ENCODE results near the gene PLXNB2.

Gene PLXNB2

GRCh38 chr22:50310949-50311444, 3.6 kb upstream of the PLXNB2 start:
- no peak for DNase-seq (ENCODE audit: low read depth in 2 of 2)

- DNase-seq (ENCODE audit: low read depth in 2 of 2): no peak
These were observed 2.7 kb upstream of the PLXNB2 start for GRCh38 chr22:50310031-50310722.

- DNase-seq (ENCODE audit: low read depth in 2 of 2): no peak
These were observed 2.1 kb upstream of the PLXNB2 start for GRCh38 chr22:50309601-50309991.

GRCh38 chr22:50308986-50309600, 1.6 kb upstream of the PLXNB2 start:
- no peak for DNase-seq (ENCODE audit: low read depth in 2 of 2)

GRCh38 chr22:50308597-50308935, 1.1 kb upstream of the PLXNB2 start:
- DNase-seq (ENCODE audit: low read depth in 2 of 2): no peak

GRCh38 chr22:50307890-50308596, 597 bp upstream of the PLXNB2 start:
- DNase-seq (ENCODE audit: low read depth in 2 of 2): no peak

- no peak for DNase-seq (ENCODE audit: low read depth in 2 of 2)
These were observed 1.4 kb downstream of the PLXNB2 start for GRCh38 chr22:50305923-50306566.

GRCh38 chr22:50305393-50305922, 2.0 kb downstream of the PLXNB2 start:
- no peak for DNase-seq (ENCODE audit: low read depth in 2 of 2)

- DNase-seq (ENCODE audit: low read depth in 2 of 2): no peak
These were observed 2.7 kb downstream of the PLXNB2 start for GRCh38 chr22:50304528-50305392.

GRCh38 chr22:50303848-50304527, 3.5 kb downstream of the PLXNB2 start:
- DNase-seq (ENCODE audit: low read depth in 2 of 2): no peak

- no peak for DNase-seq (ENCODE audit: low read depth in 2 of 2)
These were observed 4.0 kb downstream of the PLXNB2 start for GRCh38 chr22:50303515-50303847.

GRCh38 chr22:50302564-50302963, 4.9 kb downstream of the PLXNB2 start:
- no peak for DNase-seq (ENCODE audit: low read depth in 2 of 2)

- DNase-seq (ENCODE audit: low read depth in 2 of 2): no peak
These were observed 5.4 kb downstream of the PLXNB2 start for GRCh38 chr22:50302041-50302541.

GRCh38 chr22:50301581-50301991, 5.9 kb downstream of the PLXNB2 start:
- no peak for DNase-seq (ENCODE audit: low read depth in 2 of 2)

- no peak for DNase-seq (ENCODE audit: low read depth in 2 of 2)
These were observed 6.7 kb downstream of the PLXNB2 start for GRCh38 chr22:50300620-50301257.

GRCh38 chr22:50299785-50300619, 7.4 kb downstream of the PLXNB2 start:
- DNase-seq (ENCODE audit: low read depth in 2 of 2): no peak

- no peak for DNase-seq (ENCODE audit: low read depth in 2 of 2)
These were observed 8.3 kb downstream of the PLXNB2 start for GRCh38 chr22:50298937-50299784.

- DNase-seq (ENCODE audit: low read depth in 2 of 2): no peak
These were observed 9.2 kb downstream of the PLXNB2 start for GRCh38 chr22:50298266-50298637.

Measured in stimulated activated CD8-positive, alpha-beta memory T cell treated with anti-CD3 and anti-CD28 coated beads, Interleukin-7, amount 100 ng/mL, for 1 hour (primary cell).